Inflammatory macrophage treated with lipopolysaccharide for 4 hours (primary cell): ENCODE results near the gene DEGS1.
"Not testable (repeated sequence)": the region's sequence is repeated elsewhere in the genome, so short reads cannot be mapped to it uniquely, and the experiment has no call there.

ENCODE experiments used
- DNase-seq: peaks from one replicate; pipeline ENCODE4 v3.0.0-alpha.2; 2020

Gene DEGS1

GRCh38 chr1:224182057-224182865, 779 bp upstream of the DEGS1 start:
- no peak for DNase-seq

- peak; percentile 57 for DNase-seq
Measured at GRCh38 chr1:224183591-224184312, 712 bp downstream of the DEGS1 start.

GRCh38 chr1:224185208-224185607, 2.2 kb downstream of the DEGS1 start:
- no peak for DNase-seq

GRCh38 chr1:224188286-224188685, 5.2 kb downstream of the DEGS1 start:
- DNase-seq = no peak

GRCh38 chr1:224189561-224189960, 6.5 kb downstream of the DEGS1 start:
- DNase-seq = no peak

GRCh38 chr1:224192082-224192788, 9.2 kb downstream of the DEGS1 start:
- no peak for DNase-seq

- no peak for DNase-seq
Measured at GRCh38 chr1:224193319-224193966, 10.4 kb downstream of the DEGS1 start.

GRCh38 chr1:224196813-224197600, 14.0 kb downstream of the DEGS1 start:
- peak; percentile 29 for DNase-seq

GRCh38 chr1:224198572-224198971, 15.5 kb downstream of the DEGS1 start:
- DNase-seq = no peak

GRCh38 chr1:224199679-224200078, 16.6 kb downstream of the DEGS1 start:
- DNase-seq = no peak

- no peak for DNase-seq
Measured at GRCh38 chr1:224201383-224201782, 18.3 kb downstream of the DEGS1 start.

GRCh38 chr1:224201853-224202252, 18.8 kb downstream of the DEGS1 start:
- no peak for DNase-seq

GRCh38 chr1:224203243-224204016, 20.4 kb downstream of the DEGS1 start:
- peak; percentile 89 for DNase-seq

GRCh38 chr1:224205438-224205840, 22.4 kb downstream of the DEGS1 start:
- peak; percentile 74 for DNase-seq

- not testable (repeated sequence) for DNase-seq
Measured at GRCh38 chr1:224205931-224206538, 23.0 kb downstream of the DEGS1 start.

- no peak for DNase-seq
Measured at GRCh38 chr1:224211206-224211962, 28.3 kb downstream of the DEGS1 start.

GRCh38 chr1:224212618-224213061, 29.6 kb downstream of the DEGS1 start:
- DNase-seq = no peak

- DNase-seq = no peak
Measured at GRCh38 chr1:224213438-224214119, 30.5 kb downstream of the DEGS1 start.

- DNase-seq = no peak
Measured at GRCh38 chr1:224216382-224216781, 33.3 kb downstream of the DEGS1 start.
